Vagina (tissue), 2 donors: ENCODE data around the gene KCNAB3. TPM values are rescaled to one million over a fixed set of nuclear protein-coding genes. Genes with fewer than 3 reads are reported as not detected.

Experiments
- DNase-seq, 2 donors: peaks; one replicate each; pipeline ENCODE4 v3.0.0-alpha.2; 2017; ENCODE audit errors: extremely low spot score in 2 of 2
- H3K27ac ChIP-seq: fragments of 200-600 bp; sonication (generic); one replicate; pipeline ENCODE4 v1.5.1; 2019
- H3K27me3 ChIP-seq: fragments of 200-600 bp; sonication (generic); one replicate; pipeline ENCODE4 v1.5.1; 2019
- H3K36me3 ChIP-seq, 2 donors: fragments of 200-600 bp; sonication (generic); one replicate each; pipeline ENCODE4 v1.5.1; 2017 to 2019
- H3K4me1 ChIP-seq: fragments of 200-600 bp; sonication (generic); one replicate; pipeline ENCODE4 v1.5.1; 2019
- H3K4me3 ChIP-seq, 2 donors: fragments of 200-600 bp; sonication (generic); 1 replicate in 1 of 2; 2 replicates in 1 of 2; pipeline ENCODE4 v1.5.1; 2016 to 2019
- H3K9me3 ChIP-seq: fragments of 200-600 bp; sonication (generic); one replicate; pipeline ENCODE4 v1.5.1; 2019
- CTCF ChIP-seq, 3 experiments: fragments of 450-650 bp in 2 of 3; fragments of 200-600 bp in 1 of 3; sonication (generic) in 1 of 3; IDR thresholded peaks; one replicate each; pipeline ENCODE4 v1.5.1; 2017 to 2019; ENCODE audit warnings: antibody characterized with exemption in 3 of 3, mild to moderate bottlenecking in 2 of 3, moderate library complexity in 2 of 3
- POLR2A ChIP-seq, 2 donors: fragments of 450-650 bp; IDR thresholded peaks; one replicate each; pipeline ENCODE4 v1.6.1; 2017; ENCODE audit warnings: antibody characterized with exemption in 2 of 2, mild to moderate bottlenecking in 2 of 2, moderate library complexity in 2 of 2
- POLR2AphosphoS5 ChIP-seq, 2 donors: sonication (generic); formaldehyde crosslinking; IDR thresholded peaks; one replicate each; pipeline ENCODE4 v1.9.0; 2017; ENCODE audit warnings: antibody characterized with exemption in 2 of 2, mild to moderate bottlenecking in 2 of 2, low read depth in 1 of 2; ENCODE audit not compliant: insufficient read depth in 1 of 2
- intact Hi-C: fragments of 100-400 bp; cut with DNase I; formaldehyde crosslinking; loops from one replicate; pipeline ENCODE4 v1.15.1; 2023
- total RNA-seq: library from RNA; depleted of rRNA; stranded (reverse); fragments of >200 nt; gene quantifications from one replicate; pipeline ENCODE4 v1.2.3, GENCODE V29; 2016

KCNAB3 gene
- total RNA-seq, 1 donor from 2014 or later = 2.7 TPM

- DNase-seq = peak; percentile 94 to 96
- no peaks in the 10 kb centered on the region for H3K9me3 ChIP-seq
- peaks cover 43% of the 10 kb centered on the region for H3K4me1 ChIP-seq
- peaks cover 0 to 36% of the 10 kb centered on the region in 2 donors for H3K36me3 ChIP-seq
- intact Hi-C loops = loop anchor here (5.0 kb wide), 1 partner anchor 37 kb away; no protein-coding TSS in a partner anchor
- H3K27me3 ChIP-seq = no peaks in the 10 kb centered on the region
- peak; percentile 79 to 90 for TF ChIP-seq POLR2AphosphoS5 (IDR thresholded peaks at IDR 0.05; ENCODE audit: insufficient read depth in 1 of 2, low read depth in 1 of 2)
- peak in 2 of 3 experiments; percentile 22 to 48 for TF ChIP-seq CTCF (IDR thresholded peaks at IDR 0.05)
- TF ChIP-seq POLR2A (IDR thresholded peaks at IDR 0.05) = no peak
- no peak overlapping the region for H3K4me3 ChIP-seq
- H3K27ac ChIP-seq = peak overlapping the region; percentile 98
These were observed 40.3 kb downstream of the KCNAB3 start for GRCh38 chr17:7889166-7889955.

GRCh38 chr17:7888184-7888920 lies 41.3 kb downstream of the KCNAB3 start, which contains the start of gene CHD3:
Gene CHD3 (plus strand): TSS chr17:7888789. CDS start chr17:7889001, 212 bp downstream.
- Histone ChIP-seq H3K27ac (peak within 1 kb of the TSS; percentile 98), H3K9me3 (no peaks in the 10 kb centered on the region), H3K4me1 (peaks cover 43% of the 10 kb centered on the region), H3K4me3 (peak within 1 kb of the TSS; percentile 56 to 86), H3K36me3 (peaks cover 0 to 26% of the 10 kb centered on the region in 2 donors), H3K27me3 (no peaks in the 10 kb centered on the region)
- intact Hi-C loops = loop anchor here (5.0 kb wide), 1 partner anchor 36 kb away; no protein-coding TSS in a partner anchor
- peak in 1 of 2 donors; percentile 92 for DNase-seq
- TF ChIP-seq POLR2AphosphoS5 (IDR thresholded peaks at IDR 0.05; ENCODE audit: insufficient read depth in 1 of 2, low read depth in 1 of 2) = no peak
- TF ChIP-seq POLR2A (IDR thresholded peaks at IDR 0.05) = no peak
- TF ChIP-seq CTCF (IDR thresholded peaks at IDR 0.05) = no peak

GRCh38 chr17:7887482-7888183 lies 42.0 kb downstream of the KCNAB3 start:
- peak in 1 of 2 donors; percentile 95 for DNase-seq
- peak overlapping the region; percentile 56 to 86 for H3K4me3 ChIP-seq
- peaks cover 49% of the 10 kb centered on the region for H3K4me1 ChIP-seq
- peaks cover 0 to 19% of the 10 kb centered on the region in 2 donors for H3K36me3 ChIP-seq
- intact Hi-C loops = loop anchor here (5.0 kb wide), 1 partner anchor 35 kb away; no protein-coding TSS in a partner anchor
- peak overlapping the region; percentile 98 for H3K27ac ChIP-seq
- TF ChIP-seq POLR2A (IDR thresholded peaks at IDR 0.05) = peak in 1 of 2 donors; percentile 40
- TF ChIP-seq CTCF (IDR thresholded peaks at IDR 0.05) = no peak
- TF ChIP-seq POLR2AphosphoS5 (IDR thresholded peaks at IDR 0.05; ENCODE audit: insufficient read depth in 1 of 2, low read depth in 1 of 2) = peak; percentile 68 to 87
- H3K27me3 ChIP-seq = no peaks in the 10 kb centered on the region
- no peaks in the 10 kb centered on the region for H3K9me3 ChIP-seq

- intact Hi-C loops = loop anchor here (5.0 kb wide), 1 partner anchor 35 kb away; no protein-coding TSS in a partner anchor
These were observed 42.6 kb downstream of the KCNAB3 start for GRCh38 chr17:7887038-7887481.

More at GRCh38 chr17:7887038-7887481, 42.6 kb downstream of the KCNAB3 start:
- TF ChIP-seq CTCF (IDR thresholded peaks at IDR 0.05) (no peak), POLR2AphosphoS5 (IDR thresholded peaks at IDR 0.05; ENCODE audit: insufficient read depth in 1 of 2, low read depth in 1 of 2) (no peak), POLR2A (IDR thresholded peaks at IDR 0.05) (no peak)
- peaks cover 55% of the 10 kb centered on the region for H3K4me1 ChIP-seq
- H3K27ac ChIP-seq = peak overlapping the region; percentile 98
- H3K9me3 ChIP-seq = no peaks in the 10 kb centered on the region
- no peaks in the 10 kb centered on the region for H3K27me3 ChIP-seq
- no peak for DNase-seq
- peak overlapping the region; percentile 56 to 86 for H3K4me3 ChIP-seq
- peaks cover 0 to 16% of the 10 kb centered on the region in 2 donors for H3K36me3 ChIP-seq
